HepG2 (cell line): ENCODE results near the gene SECTM1. TPM values are rescaled to one million over a fixed set of nuclear protein-coding genes. Genes with fewer than 3 reads are reported as not detected.

ENCODE experiments used
- ATF1 ChIP-seq: IDR thresholded peaks from 2 replicates; pipeline ENCODE4 v1.6.1; 2016; ENCODE audit warnings: mild to moderate bottlenecking, control low read depth
- E2F1 ChIP-seq: sonication (generic); formaldehyde crosslinking; IDR thresholded peaks from 2 replicates; pipeline ENCODE4 v1.5.0; 2020; ENCODE audit warnings: missing genetic modification reagents
- GABPB1 ChIP-seq: IDR thresholded peaks from 2 replicates; pipeline ENCODE4 v1.6.1; 2016; ENCODE audit warnings: mild to moderate bottlenecking, missing genetic modification reagents, moderate library complexity, missing compliant biosample characterization
- HNF4G ChIP-seq, 2 experiments: sonication (generic) in 1 of 2; formaldehyde crosslinking in 1 of 2; IDR thresholded peaks; 2 replicates each; pipeline versions ENCODE4 v1.4.0 to v1.6.1; 2011 to 2020; ENCODE audit warnings: borderline replicate concordance in 2 of 2, low read depth in 2 of 2, mild to moderate bottlenecking in 2 of 2, low read length in 1 of 2, missing genetic modification reagents in 1 of 2, moderate library complexity in 1 of 2
- MTA1 ChIP-seq: sonication (generic); formaldehyde crosslinking; IDR thresholded peaks from 2 replicates; pipeline ENCODE4 v1.4.0; 2020; ENCODE audit warnings: missing genetic modification reagents, mild to moderate bottlenecking, borderline replicate concordance
- POLR2A ChIP-seq, 2 experiments: IDR thresholded peaks; 2 replicates each; pipeline ENCODE4 v1.6.1; 2011; ENCODE audit warnings: low read depth in 2 of 2, low read length in 2 of 2, mild to moderate bottlenecking in 1 of 2, moderate library complexity in 1 of 2; ENCODE audit not compliant: insufficient read depth in 1 of 2
- REXO4 ChIP-seq: sonication (generic); formaldehyde crosslinking; IDR thresholded peaks from 2 replicates; pipeline ENCODE4 v1.8.0; 2022; ENCODE audit warnings: missing genetic modification reagents, mild to moderate bottlenecking, borderline replicate concordance
- TSC22D2 ChIP-seq: sonication (generic); formaldehyde crosslinking; IDR thresholded peaks from 2 replicates; pipeline ENCODE4 v1.5.1; 2020; ENCODE audit warnings: missing genetic modification reagents, mild to moderate bottlenecking, borderline replicate concordance
- ZFAT ChIP-seq: sonication (generic); formaldehyde crosslinking; conservative IDR thresholded peaks from 2 replicates; pipeline ENCODE4 v1.8.1; 2023; ENCODE audit warnings: missing genetic modification reagents, inconsistent platforms
- ZFP41 ChIP-seq: sonication (generic); formaldehyde crosslinking; IDR thresholded peaks from 2 replicates; pipeline ENCODE4 v1.4.0; 2020; ENCODE audit warnings: mild to moderate bottlenecking, missing genetic modification reagents, borderline replicate concordance
- ZNF232 ChIP-seq: sonication (generic); formaldehyde crosslinking; IDR thresholded peaks from 2 replicates; pipeline ENCODE4 v1.4.0; 2020; ENCODE audit warnings: missing genetic modification reagents, borderline replicate concordance
- ZNF552 ChIP-seq: sonication (generic); formaldehyde crosslinking; IDR thresholded peaks from 2 replicates; pipeline ENCODE4 v1.9.0; 2022; ENCODE audit warnings: missing genetic modification reagents, mild to moderate bottlenecking, borderline replicate concordance
- ZNF615 ChIP-seq: sonication (generic); formaldehyde crosslinking; IDR thresholded peaks from 2 replicates; pipeline ENCODE4 v1.5.0; 2020; ENCODE audit warnings: mild to moderate bottlenecking, missing genetic modification reagents, borderline replicate concordance
- ZNF724P ChIP-seq: sonication (generic); formaldehyde crosslinking; IDR thresholded peaks from 2 replicates; pipeline ENCODE4 v1.8.0; 2022; ENCODE audit warnings: missing genetic modification reagents, borderline replicate concordance
- ZNF784 ChIP-seq: sonication (generic); formaldehyde crosslinking; IDR thresholded peaks from 2 replicates; pipeline ENCODE4 v1.5.1; 2020; ENCODE audit warnings: missing genetic modification reagents, mild to moderate bottlenecking, borderline replicate concordance
- polyA plus RNA-seq, 8 experiments: library from polyadenylated mRNA; depleted of rRNA in 3 of 8; stranded (reverse) in 7 of 8; unstranded in 1 of 8; fragments of >200 nt; fragmentation: Illumina TruSeq in 4 of 8; extraction: Trizol in 4 of 8; gene quantifications; 2 replicates each; pipeline versions ENCODE4 v1.2.1 to v1.2.3, GENCODE V29; 2011 to 2016; ENCODE audit warnings: low read depth in 4 of 8, missing spikeins in 1 of 8, mixed read lengths in 1 of 8; ENCODE audit not compliant: insufficient read depth in 1 of 8
- total RNA-seq, 5 experiments: library from RNA; depleted of rRNA; stranded (reverse); fragments of >200 nt; fragmentation: Illumina TruSeq; extraction: Trizol; gene quantifications; 2 replicates each; pipeline ENCODE4 v1.2.3, GENCODE V29; 2016; ENCODE audit warnings: low read depth in 1 of 5
- TF ChIP-seq, protein P1 (sequence below): sonication (generic); formaldehyde crosslinking; IDR thresholded peaks from one replicate; pipeline ENCODE4 v1.5.1; 2020; ENCODE audit warnings: mild to moderate bottlenecking, missing genetic modification reagents; ENCODE audit errors: not compliant biosample characterization

Gene SECTM1
- total and polyA plus RNA-seq, 2 of the 13 experiments (the other 11 are each of a cell fraction or from before 2014, with no cell fraction given): 3.5 to 5.3 TPM

GRCh38 chr17:82345151-82345976 is 11.8 kb upstream of the SECTM1 start (continued):
- TF ChIP-seq ZNF232 (CRISPR knock-in tag): no peak
- TF ChIP-seq GABPB1 (CRISPR knock-in tag): 0 out of 2 replicates have a peak, but pooled peaks have one; percentile 33
- TF ChIP-seq ZNF552: no peak
- no peak for TF ChIP-seq HNF4G (IDR thresholded peaks at IDR 0.05; ENCODE audit: borderline replicate concordance, low read depth, low read length)
- TF ChIP-seq HNF4G (CRISPR knock-in tag; IDR thresholded peaks at IDR 0.05; ENCODE audit: borderline replicate concordance, low read depth): peak; percentile 57; the same call in 1 of the 2 replicates
- 0 out of 2 replicates have a peak, but pooled peaks have one; percentile 23 for TF ChIP-seq ZNF784 (CRISPR knock-in tag)
- TF ChIP-seq ZNF615 (CRISPR knock-in tag): no peak
- 0 out of 2 replicates have a peak, but pooled peaks have one; percentile 52 for TF ChIP-seq ZNF724P (CRISPR knock-in tag)
- TF ChIP-seq REXO4 (CRISPR knock-in tag): no peak
- no peak for TF ChIP-seq ZFP41 (CRISPR knock-in tag)
- peak; percentile 48; the same call in 1 of the 2 replicates for TF ChIP-seq MTA1 (CRISPR knock-in tag)
- TF ChIP-seq, protein P1, sequence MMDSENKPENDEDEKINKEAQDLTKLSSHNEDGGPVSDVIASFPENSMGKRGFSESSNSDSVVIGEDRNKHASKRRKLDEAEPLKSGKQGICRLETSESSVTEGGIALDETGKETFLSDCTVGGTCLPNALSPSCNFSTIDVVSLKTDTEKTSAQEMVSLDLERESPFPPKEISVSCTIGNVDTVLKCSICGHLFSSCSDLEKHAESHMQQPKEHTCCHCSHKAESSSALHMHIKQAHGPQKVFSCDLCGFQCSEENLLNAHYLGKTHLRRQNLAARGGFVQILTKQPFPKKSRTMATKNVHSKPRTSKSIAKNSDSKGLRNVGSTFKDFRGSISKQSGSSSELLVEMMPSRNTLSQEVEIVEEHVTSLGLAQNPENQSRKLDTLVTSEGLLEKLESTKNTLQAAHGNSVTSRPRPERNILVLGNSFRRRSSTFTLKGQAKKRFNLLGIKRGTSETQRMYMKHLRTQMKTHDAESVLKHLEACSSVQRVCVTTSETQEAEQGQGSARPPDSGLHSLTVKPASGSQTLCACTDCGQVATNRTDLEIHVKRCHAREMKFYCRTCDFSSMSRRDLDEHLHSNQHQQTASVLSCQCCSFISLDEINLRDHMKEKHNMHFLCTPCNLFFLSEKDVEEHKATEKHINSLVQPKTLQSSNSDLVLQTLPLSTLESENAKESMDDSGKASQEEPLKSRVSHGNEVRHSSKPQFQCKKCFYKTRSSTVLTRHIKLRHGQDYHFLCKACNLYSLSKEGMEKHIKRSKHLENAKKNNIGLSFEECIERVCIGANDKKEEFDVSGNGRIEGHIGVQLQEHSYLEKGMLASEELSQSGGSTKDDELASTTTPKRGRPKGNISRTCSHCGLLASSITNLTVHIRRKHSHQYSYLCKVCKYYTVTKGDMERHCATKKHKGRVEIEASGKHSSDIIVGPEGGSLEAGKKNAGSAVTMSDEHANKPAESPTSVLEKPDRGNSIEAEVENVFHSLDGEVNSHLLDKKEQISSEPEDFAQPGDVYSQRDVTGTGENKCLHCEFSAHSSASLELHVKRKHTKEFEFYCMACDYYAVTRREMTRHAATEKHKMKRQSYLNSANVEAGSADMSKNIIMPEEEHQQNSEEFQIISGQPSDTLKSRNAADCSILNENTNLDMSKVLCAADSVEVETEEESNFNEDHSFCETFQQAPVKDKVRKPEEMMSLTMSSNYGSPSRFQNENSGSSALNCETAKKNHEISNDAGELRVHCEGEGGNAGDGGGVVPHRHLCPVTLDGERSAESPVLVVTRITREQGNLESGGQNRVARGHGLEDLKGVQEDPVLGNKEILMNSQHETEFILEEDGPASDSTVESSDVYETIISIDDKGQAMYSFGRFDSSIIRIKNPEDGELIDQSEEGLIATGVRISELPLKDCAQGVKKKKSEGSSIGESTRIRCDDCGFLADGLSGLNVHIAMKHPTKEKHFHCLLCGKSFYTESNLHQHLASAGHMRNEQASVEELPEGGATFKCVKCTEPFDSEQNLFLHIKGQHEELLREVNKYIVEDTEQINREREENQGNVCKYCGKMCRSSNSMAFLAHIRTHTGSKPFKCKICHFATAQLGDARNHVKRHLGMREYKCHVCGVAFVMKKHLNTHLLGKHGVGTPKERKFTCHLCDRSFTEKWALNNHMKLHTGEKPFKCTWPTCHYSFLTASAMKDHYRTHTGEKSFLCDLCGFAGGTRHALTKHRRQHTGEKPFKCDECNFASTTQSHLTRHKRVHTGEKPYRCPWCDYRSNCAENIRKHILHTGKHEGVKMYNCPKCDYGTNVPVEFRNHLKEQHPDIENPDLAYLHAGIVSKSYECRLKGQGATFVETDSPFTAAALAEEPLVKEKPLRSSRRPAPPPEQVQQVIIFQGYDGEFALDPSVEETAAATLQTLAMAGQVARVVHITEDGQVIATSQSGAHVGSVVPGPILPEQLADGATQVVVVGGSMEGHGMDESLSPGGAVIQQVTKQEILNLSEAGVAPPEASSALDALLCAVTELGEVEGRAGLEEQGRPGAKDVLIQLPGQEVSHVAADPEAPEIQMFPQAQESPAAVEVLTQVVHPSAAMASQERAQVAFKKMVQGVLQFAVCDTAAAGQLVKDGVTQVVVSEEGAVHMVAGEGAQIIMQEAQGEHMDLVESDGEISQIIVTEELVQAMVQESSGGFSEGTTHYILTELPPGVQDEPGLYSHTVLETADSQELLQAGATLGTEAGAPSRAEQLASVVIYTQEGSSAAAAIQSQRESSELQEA (CRISPR knock-in tag): no peak
- no peak for TF ChIP-seq E2F1
- TF ChIP-seq ATF1: no peak
- TF ChIP-seq POLR2A (IDR thresholded peaks at IDR 0.05; ENCODE audit: insufficient read depth in 1 of 2, low read depth in 2 of 2, low read length in 2 of 2): peak; percentile 15 to 48; a peak in 2 of 4 replicates
- 0 out of 2 replicates have a peak, but pooled peaks have one; percentile 11 for TF ChIP-seq TSC22D2 (CRISPR knock-in tag)
- no peak for TF ChIP-seq ZFAT (CRISPR knock-in tag)
